Omental fat pad (tissue), 4 donors: Measurements from ENCODE around the gene ANTKMT. TPM values are rescaled to one million over a fixed set of nuclear protein-coding genes. Genes with fewer than 3 reads are reported as not detected.

Experiments used
- ATAC-seq: fragments of 150-250 bp; one replicate; pipeline ENCODE4 v1.9.1; 2016; ENCODE audit warnings: mild to moderate bottlenecking, moderate library complexity; ENCODE audit not compliant: low FRiP score
- DNase-seq: peaks from one replicate; pipeline ENCODE4 v3.0.0-alpha.2; 2019; ENCODE audit warnings: low spot score
- total RNA-seq, 4 donors: library from RNA; depleted of rRNA; stranded (reverse); fragments of >200 nt; gene quantifications; one replicate each; pipeline ENCODE4 v1.1.0, GENCODE V29; 2016
- TF ChIP-seq, protein P1 (sequence below), 3 donors: fragments of 450-650 bp; IDR thresholded peaks; one replicate each; pipeline ENCODE4 v1.5.1; 2016 to 2017; ENCODE audit warnings: antibody characterized with exemption in 3 of 3, mild to moderate bottlenecking in 3 of 3, moderate library complexity in 2 of 3

Gene ANTKMT
- total RNA-seq, 4 donors from 2014 or later = 21.9 to 45.4 (median 36.2) TPM

DNA sequence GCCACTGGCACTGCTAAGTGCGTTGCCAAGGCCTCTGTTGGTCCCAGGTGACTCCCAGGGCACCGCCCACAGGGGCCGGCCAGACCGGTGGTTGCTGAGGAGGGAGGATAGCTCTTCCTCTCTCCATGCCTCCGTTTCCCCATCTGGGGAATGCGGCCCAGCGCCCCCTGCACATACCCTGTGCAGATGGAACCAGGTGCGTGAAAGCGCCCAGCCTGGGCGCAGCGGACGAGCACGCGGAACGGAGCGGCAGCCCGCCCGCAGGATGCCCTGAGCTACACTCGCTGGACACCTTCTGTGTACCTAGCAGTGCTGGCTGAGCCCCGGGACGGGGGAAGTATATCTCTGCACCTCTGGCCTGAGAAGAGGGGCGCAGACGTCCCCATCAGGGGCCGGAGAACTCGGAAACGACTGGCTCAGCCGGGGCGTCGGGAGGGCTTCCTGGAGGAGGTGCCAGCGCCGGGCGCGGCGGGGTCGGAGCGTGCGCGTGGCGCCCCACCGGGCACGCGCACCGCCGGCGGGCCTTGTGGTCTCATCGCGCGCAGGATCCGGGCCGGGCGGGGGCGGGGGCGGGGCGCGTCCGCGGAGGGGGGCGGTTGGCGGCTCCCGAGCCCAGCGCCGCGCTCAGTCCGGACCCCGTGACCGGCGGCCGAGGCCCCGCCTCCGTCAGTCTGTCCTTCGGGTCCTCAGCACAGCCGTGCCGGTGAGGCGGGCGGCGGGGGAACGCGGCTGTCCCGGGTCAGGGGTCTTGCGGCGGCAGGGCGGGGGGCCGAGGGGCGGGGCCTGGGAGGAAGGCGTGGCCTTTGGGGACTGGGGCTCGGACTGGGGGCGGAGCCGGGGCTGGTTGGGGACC, 5.7 kb downstream of the ANTKMT start, which contains the start of the genes CCDC78 and HAGHL:
Gene CCDC78, minus strand, starts transcription at position 6 of the 853 bp plus-strand sequence. CDS start 76 bp downstream, outside the sequence.
Gene HAGHL, plus strand, starts transcription at position 669 of the 853 bp plus-strand sequence. CDS start 404 bp downstream, outside the sequence.
- peak; percentile 25 for ATAC-seq
- DNase-seq = no peak
- TF ChIP-seq, protein P1, sequence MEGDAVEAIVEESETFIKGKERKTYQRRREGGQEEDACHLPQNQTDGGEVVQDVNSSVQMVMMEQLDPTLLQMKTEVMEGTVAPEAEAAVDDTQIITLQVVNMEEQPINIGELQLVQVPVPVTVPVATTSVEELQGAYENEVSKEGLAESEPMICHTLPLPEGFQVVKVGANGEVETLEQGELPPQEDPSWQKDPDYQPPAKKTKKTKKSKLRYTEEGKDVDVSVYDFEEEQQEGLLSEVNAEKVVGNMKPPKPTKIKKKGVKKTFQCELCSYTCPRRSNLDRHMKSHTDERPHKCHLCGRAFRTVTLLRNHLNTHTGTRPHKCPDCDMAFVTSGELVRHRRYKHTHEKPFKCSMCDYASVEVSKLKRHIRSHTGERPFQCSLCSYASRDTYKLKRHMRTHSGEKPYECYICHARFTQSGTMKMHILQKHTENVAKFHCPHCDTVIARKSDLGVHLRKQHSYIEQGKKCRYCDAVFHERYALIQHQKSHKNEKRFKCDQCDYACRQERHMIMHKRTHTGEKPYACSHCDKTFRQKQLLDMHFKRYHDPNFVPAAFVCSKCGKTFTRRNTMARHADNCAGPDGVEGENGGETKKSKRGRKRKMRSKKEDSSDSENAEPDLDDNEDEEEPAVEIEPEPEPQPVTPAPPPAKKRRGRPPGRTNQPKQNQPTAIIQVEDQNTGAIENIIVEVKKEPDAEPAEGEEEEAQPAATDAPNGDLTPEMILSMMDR (IDR thresholded peaks at IDR 0.05) = no peak

- peak; percentile 0 for ATAC-seq
- TF ChIP-seq, protein P1 (IDR thresholded peaks at IDR 0.05) = no peak
- no peak for DNase-seq
Observed at GRCh38 chr16:727291-727977, 6.5 kb downstream of the ANTKMT start.

- TF ChIP-seq, protein P1 (IDR thresholded peaks at IDR 0.05) = no peak
- peak; percentile 39 for ATAC-seq
- no peak for DNase-seq
Observed at GRCh38 chr16:728131-728889, 7.4 kb downstream of the ANTKMT start.

- ATAC-seq = no peak
- TF ChIP-seq, protein P1 (IDR thresholded peaks at IDR 0.05) = no peak
- no peak for DNase-seq
Observed at GRCh38 chr16:728890-729744, 8.2 kb downstream of the ANTKMT start.

DNA sequence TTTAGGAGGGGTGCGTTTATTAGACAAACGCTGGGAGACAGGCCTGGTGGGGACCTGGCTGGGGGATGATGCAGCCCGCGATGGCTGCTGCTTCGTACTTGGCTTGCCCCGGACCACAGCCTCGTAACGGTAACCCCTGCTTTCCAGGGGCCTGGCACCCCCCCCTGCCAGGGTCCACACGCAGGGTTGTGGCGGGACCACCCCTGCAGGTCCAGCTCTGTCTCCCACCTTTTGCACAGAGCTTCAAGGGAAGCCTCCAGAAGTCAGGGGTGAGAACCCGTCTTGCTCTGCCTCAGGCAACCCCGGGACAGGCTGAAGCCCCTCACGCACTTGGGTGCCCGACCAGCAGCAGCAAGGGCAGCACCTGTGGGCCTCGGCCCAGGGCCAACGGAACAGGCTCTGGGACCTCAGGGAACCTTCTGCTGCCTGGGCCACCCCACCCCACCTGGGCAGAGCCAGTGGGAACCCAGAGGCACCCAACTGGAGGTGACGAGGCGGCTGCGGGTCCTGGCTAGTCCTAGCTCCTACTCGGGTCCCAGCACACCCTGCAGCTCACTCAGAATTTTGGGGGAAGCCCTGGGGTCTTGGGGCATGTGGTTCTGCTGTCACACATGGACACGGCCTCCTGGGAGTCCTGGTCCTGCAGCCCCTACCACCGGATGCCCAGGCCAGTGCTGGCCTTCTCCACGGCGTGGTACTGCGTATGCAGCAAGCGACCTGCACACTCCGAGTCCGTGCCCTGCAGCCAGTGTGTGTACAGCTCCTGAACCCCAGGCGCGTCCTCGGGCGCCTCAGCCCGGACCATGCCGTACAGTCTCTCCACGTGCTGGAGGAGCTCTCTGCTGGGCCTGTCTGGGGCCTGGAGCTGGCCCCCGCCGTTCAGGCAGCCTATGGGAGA, 9.1 kb downstream of the ANTKMT start:
- no peak for DNase-seq
- TF ChIP-seq, protein P1 (IDR thresholded peaks at IDR 0.05) = no peak
- no peak for ATAC-seq
